Measurements from ENCODE around the gene RAB3B.

GRCh38 chr1:51966559-51966958, 23.9 kb downstream of the RAB3B start:
- TF ChIP-seq CTCF (IDR thresholded peaks at IDR 0.05) (no peak), EZH2 (IDR thresholded peaks at IDR 0.05) (no peak), EZH2phosphoT487 (IDR thresholded peaks at IDR 0.05) (no peak)
